NCI-H2107 treated with DMSO at 0.1 percent for 48 hours (cell line): ENCODE data around the gene RHOBTB3.
A peak's percentile ranks its signal among the peaks of the same experiment; 100 is the strongest.
"Not testable (repeated sequence)": the region's sequence is repeated elsewhere in the genome, so short reads cannot be mapped to it uniquely, and the experiment has no call there.

Experiments used
- DNase-seq: peaks from one replicate; lab custom pipeline; 2025; ENCODE audit not compliant: unreplicated experiment; lab: John Stamatoyannopoulos, UW

Gene RHOBTB3

GRCh38 chr5:95713246-95713645, 17.9 kb upstream of the RHOBTB3 start:
- not testable (repeated sequence) for DNase-seq

- no peak for DNase-seq
These were observed 17.0 kb upstream of the RHOBTB3 start for GRCh38 chr5:95713960-95714710.

- DNase-seq, result no peak
These were observed 15.2 kb upstream of the RHOBTB3 start for GRCh38 chr5:95715799-95716461.

GRCh38 chr5:95717439-95717838, 13.7 kb upstream of the RHOBTB3 start:
- no peak for DNase-seq

DNA sequence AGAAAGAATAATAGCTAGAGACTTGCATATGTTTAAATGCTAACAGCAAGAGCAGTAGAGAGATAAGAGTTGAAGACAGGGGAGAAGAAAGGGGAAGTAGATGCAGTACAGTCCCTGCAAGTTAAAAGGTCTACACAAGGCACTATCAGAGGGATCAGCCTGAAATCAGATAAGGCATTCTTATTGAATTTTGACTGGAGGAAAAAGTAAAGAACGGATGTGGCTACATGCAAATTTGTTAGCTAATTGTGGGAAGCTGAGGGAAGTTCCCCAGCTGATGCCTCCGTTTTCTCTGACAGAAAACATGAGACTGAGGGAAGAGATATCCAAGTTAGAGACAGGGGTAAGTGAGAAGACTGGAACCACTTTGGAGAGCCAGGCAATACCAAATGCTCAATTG, 12.9 kb upstream of the RHOBTB3 start:
- no peak for DNase-seq

DNA sequence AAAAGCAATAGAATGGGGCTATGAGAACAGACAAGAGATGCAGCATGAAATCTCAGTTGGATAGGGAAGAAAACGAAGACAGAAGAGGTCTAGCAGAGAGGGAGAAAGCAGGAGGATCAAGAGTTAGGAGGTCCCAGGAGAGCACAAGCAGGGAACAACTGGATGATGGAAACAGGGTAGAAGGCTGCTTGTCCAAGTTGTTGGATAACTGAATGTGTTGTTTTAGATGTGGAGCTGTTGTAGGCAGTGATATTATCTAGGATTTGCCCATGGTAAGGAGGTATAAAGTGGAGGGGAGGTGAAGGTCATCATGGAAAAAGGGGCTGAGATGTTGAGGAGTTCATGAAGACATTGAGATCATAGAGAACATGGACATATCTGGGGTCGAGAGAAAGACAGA, 12.4 kb upstream of the RHOBTB3 start:
- DNase-seq, result no peak

DNA sequence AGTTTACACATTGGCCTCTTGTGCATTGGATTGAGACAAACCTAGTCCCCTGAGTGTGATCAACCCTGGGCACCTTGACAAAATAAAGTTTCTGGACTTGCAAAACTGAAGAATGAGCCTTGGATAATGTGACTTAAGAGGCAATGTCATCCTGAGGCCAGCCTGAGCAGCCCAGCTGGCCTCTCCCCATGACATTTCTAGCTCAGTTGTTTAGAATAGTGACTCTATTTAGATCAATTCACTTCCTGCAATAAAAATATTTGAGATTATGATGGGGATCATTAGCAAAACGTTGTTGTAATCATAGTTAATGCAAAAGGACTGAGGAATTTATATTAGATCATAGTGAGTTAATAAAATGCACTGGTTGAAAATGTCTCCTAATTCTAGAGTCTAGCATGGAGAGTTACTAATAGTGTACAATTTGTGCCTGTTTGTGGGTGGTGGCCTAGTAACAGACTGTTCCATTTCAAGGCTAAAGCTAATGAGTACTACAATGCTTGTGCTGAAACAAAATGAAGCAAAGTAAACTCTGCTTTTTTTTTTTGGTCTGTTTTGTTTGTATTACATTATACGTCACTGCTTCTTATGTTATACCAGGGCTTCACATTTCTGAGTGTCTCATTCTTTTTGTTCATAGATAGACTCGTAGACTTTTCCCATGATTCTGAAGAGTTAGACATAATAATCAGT, 10.9 kb upstream of the RHOBTB3 start:
- DNase-seq, result no peak

GRCh38 chr5:95721582-95722295, 9.4 kb upstream of the RHOBTB3 start:
- DNase-seq, result no peak

GRCh38 chr5:95723632-95724369, 7.3 kb upstream of the RHOBTB3 start:
- no peak for DNase-seq

GRCh38 chr5:95725071-95725820, 5.9 kb upstream of the RHOBTB3 start:
- DNase-seq, result no peak

- no peak for DNase-seq
These were observed 5.0 kb upstream of the RHOBTB3 start for GRCh38 chr5:95725937-95726810.

GRCh38 chr5:95726811-95727763, 4.0 kb upstream of the RHOBTB3 start:
- DNase-seq, result no peak

DNA sequence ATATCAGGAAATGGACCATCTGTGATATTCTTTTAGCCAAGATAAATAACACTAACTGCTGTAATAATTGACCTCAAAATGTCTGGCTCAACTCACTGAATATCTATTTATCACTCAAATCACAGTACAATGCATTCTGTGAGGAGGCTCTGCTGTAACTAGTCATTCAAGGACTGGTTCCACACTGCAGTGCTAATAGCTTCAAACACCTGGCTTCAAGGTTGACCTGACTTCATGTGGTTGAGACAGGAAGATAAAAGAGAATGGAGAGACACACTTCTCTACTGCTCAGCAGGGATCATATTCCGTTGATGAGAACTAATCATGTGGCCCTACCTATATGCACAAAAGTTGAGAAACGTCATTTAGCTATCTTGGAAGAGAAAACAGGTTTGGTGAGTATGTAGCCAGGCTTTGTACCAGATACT, 3.4 kb upstream of the RHOBTB3 start:
- peak; percentile 76 for DNase-seq

DNA sequence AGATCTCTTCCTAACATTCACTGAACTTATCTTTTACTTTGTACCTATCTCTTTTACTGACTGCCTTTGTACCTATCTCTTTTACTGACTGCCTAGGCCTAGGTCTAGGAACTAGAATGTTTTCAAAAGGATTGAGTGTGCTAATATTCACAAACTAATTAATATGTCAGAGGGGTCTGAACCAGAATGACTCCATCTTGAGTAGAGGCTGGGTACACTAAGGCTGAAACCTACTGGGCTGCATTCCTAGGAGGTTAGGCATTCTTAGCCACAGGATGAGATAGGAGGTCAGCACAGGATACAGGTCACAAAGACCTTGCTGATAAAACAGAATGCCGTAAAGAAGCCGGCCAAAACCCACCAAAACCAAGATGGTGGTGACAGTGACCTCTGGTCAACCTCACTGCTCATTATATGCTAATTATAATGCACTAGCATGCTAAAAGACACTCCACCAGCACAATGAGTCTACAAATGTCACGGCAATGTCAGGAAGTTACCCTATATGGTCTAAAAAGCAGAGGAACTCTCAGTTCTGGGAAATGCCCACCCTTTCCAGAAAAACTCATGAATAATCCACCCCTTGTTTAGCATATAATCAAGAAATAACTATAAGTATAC, 2.5 kb upstream of the RHOBTB3 start:
- DNase-seq, result no peak

- DNase-seq, result no peak
These were observed 1.8 kb upstream of the RHOBTB3 start for GRCh38 chr5:95729115-95730010.

DNA sequence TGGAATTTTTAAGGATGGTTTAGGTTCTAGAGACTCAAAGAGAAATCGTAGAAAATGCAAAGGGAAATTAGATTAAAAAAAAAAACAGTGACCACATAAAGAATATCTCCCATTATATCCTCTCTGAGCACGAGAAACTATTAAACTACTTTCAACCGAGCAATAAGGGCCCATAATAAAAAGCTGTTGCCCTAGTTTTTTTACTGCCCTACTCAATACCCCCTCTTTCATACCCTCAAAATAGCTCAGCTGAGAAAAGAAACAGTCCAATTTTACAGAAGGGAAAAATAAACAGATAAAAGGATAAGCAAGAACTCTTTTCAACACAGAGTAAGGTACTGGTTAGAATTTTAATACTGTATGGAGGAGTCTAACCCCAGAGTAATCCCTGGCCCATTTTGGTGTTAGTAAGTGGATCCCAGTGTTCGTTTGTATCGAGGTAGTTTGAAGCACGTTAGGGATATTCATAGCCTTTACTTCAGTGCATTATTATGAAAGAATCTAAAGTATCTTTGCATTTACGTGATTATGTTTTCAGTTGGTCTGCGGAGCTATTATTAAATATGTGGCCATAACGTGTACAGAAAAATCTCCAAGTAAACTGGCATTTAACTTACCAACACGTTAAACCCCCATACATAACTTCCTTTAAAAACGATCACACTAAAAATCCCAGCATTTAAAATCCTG, 980 bp upstream of the RHOBTB3 start:
- DNase-seq, result no peak
